ENCODE results near the gene APPBP2.
"Not testable (repeated sequence)": the region's sequence is repeated elsewhere in the genome, so short reads cannot be mapped to it uniquely, and the experiment has no call there.

Gene APPBP2

DNA sequence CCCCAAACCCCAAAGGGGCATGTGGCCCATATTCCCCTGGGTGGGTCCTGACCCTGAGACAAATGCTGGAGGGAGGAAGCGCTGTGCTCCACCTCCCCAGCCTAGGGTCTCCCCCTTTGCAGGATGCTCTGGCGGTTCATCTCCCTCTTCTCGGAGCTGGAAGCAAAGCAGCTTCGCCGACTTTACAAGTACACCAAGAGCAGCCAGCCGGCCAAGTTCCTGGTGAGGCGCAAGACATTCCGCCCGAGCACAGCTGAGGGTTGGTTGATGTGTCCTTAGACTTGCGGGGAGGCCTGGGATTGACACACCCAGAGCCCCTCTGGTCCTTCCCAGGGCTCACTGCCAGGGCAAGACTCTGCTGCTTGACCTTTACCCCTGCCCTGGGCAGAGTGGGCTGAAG, 99.4 kb downstream of the APPBP2 start:
- no peak overlapping the region for H3K4me3 ChIP-seq (ENCODE audit: low read depth, low read length)
- TF ChIP-seq, protein P1, sequence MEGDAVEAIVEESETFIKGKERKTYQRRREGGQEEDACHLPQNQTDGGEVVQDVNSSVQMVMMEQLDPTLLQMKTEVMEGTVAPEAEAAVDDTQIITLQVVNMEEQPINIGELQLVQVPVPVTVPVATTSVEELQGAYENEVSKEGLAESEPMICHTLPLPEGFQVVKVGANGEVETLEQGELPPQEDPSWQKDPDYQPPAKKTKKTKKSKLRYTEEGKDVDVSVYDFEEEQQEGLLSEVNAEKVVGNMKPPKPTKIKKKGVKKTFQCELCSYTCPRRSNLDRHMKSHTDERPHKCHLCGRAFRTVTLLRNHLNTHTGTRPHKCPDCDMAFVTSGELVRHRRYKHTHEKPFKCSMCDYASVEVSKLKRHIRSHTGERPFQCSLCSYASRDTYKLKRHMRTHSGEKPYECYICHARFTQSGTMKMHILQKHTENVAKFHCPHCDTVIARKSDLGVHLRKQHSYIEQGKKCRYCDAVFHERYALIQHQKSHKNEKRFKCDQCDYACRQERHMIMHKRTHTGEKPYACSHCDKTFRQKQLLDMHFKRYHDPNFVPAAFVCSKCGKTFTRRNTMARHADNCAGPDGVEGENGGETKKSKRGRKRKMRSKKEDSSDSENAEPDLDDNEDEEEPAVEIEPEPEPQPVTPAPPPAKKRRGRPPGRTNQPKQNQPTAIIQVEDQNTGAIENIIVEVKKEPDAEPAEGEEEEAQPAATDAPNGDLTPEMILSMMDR (IDR thresholded peaks at IDR 0.05; ENCODE audit: insufficient read depth, low read length, missing control alignments), result no peak
- POLR2A ChIA-PET, result no interaction called here
- no peak for DNase-seq (ENCODE audit: low read depth, low spot score)
- CTCF ChIA-PET, result interaction anchor here (0.7 to 1.2 kb wide), 2 partner anchors 10 to 196 kb away, joined by 3 read pairs; no protein-coding TSS in a partner anchor

DNA sequence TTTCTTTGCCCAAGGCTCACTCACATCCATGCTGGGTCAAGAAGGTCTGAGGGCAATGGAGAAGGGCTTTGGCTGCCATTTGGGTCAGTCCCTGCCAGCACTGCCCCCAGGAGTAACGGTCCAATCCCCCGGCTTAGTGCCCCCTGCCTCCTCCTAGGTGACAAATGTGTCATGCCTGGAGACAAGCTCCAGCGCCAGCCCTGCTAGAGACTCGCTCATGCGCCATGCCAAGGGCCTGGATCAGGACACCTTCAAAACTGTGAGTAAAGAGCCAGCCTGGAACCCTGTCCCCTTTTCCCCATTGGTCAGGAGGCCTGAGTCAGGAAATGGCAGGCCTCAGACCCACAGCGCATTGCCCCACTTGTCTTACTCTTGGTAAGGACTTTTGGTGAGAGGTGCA, 100.4 kb downstream of the APPBP2 start:
- TF ChIP-seq, protein P1 (IDR thresholded peaks at IDR 0.05; ENCODE audit: insufficient read depth, low read length, missing control alignments), result no peak
- DNase-seq (ENCODE audit: low read depth, low spot score), result no peak
- ChIA-PET POLR2A (no interaction called here), CTCF (interaction anchor here (1.5 to 3.1 kb wide), 2 partner anchors 21 to 212 kb away, joined by 4 to 7 read pairs; no protein-coding TSS in a partner anchor)
- H3K4me3 ChIP-seq (ENCODE audit: low read depth, low read length), result no peak overlapping the region

DNA sequence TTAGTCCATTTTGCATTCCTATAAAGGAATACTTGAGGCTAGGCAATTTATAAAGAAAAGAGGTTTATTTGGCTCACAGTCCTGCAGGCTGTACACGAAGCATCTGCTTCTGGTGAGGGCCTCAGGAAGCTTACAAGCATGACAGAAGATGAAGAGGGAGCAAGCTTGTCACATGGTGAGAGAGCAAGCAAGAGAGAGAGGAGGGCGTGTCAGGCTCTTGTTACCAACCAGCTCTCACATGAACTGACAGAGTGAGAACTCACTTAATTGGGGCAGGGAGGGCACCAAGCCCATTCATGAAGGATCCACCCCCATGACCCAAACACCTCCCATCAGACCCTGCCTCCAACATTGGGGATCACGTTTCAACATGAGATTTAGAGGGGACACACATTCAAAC, 102.2 kb downstream of the APPBP2 start:
- no peak overlapping the region for H3K4me3 ChIP-seq (ENCODE audit: low read depth, low read length)
- ChIA-PET CTCF (interaction anchor here (0.9 to 3.1 kb wide), 6 partner anchors 9 to 287 kb away, joined by 3 to 7 read pairs (median 3); no protein-coding TSS in a partner anchor), POLR2A (no interaction called here)
- TF ChIP-seq, protein P1 (IDR thresholded peaks at IDR 0.05; ENCODE audit: insufficient read depth, low read length, missing control alignments), result no peak
- DNase-seq (ENCODE audit: low read depth, low spot score), result no peak

DNA sequence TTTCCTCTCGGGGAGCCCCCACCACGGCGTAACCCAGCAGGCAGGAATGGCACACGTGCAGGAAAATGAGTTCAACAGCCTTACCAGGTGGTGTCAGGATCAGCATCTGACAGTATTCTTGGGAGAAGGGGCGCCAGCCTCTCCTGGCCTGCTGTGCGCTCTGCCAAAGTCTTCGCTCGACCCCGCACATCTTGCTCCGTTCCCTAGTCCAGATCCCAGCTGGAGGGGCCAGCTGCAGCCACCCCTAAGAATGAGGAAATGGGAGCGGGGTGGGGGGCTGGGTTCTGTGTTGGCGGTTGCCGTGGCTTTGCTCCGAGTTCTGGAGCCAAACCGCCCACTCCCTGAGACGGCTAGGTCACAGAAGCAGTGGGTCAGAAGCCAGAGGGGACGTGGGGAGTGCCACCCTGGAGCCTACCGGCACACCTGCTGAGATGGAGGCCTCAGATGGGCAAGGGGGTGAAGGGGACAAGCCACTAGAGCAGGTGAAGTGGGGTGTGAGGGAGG, 103.8 kb downstream of the APPBP2 start, which contains the start of gene CHCT1:
CHCT1 (plus strand) TSS at position 328 of the 504 bp plus-strand sequence; CDS start at position 432, 104 bp downstream.
- peak within 1 kb of the TSS; percentile 60 for H3K4me3 ChIP-seq (ENCODE audit: low read depth, low read length)
- no peak for DNase-seq (ENCODE audit: low read depth, low spot score)
- TF ChIP-seq, protein P1 (IDR thresholded peaks at IDR 0.05; ENCODE audit: insufficient read depth, low read length, missing control alignments), result no peak
- CTCF ChIA-PET, result interaction anchor here (1.0 to 1.8 kb wide), 3 partner anchors 8 to 219 kb away, joined by 3 to 18 read pairs (median 3); no protein-coding TSS in a partner anchor
- POLR2A ChIA-PET, result no interaction called here

DNA sequence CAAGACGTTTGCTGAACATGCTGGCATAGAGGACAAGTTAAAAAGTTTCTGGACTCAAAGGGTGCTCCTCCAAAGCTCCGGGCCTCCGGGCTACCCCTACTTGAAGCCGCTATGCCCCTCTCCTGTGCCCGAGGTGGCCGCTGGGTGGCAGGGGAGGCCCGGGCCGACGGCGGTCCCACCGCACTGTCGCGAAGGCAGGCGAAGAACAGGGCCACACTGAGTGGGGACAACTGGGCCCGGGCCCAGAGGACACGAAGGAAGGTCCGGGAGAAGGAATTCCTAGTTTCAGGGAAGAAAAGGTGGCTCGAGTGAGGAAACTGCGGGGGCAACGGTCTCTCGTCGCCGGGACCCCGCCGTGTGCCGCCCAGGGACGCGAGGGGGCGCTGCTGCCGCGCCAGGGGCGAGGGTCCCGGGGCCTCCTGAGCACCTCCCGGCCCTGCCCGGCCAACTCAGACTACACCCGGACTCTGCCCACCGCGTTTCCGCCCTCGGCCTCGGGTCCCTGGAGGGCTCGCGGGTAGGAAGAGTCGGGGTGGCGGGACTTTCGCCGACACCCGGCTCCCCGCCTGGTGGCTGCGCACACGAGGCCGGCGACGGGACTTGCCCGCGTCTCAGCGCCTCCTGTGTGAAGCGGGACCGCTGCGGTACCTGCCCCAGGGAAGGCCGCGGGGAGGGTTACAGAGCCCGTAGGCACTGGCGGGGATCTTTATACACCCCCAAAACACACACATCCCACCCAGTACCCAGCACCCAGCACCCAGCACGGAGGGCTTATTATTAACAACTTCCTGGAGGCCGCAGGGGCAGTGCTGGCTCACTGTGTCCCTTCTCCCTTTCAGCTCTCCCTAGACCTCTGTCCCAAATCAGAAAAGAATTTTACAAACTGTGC, 104.5 kb downstream of the APPBP2 start:
- peak overlapping the region; percentile 60 for H3K4me3 ChIP-seq (ENCODE audit: low read depth, low read length)
- no peak for DNase-seq (ENCODE audit: low read depth, low spot score)
- ChIA-PET CTCF (interaction anchor here (0.5 to 1.8 kb wide), 21 partner anchors 9 to 280 kb away, joined by 3 to 18 read pairs (median 4); no protein-coding TSS in a partner anchor), POLR2A (no interaction called here)
- TF ChIP-seq, protein P1 (IDR thresholded peaks at IDR 0.05; ENCODE audit: insufficient read depth, low read length, missing control alignments), result peak; percentile 84

DNA sequence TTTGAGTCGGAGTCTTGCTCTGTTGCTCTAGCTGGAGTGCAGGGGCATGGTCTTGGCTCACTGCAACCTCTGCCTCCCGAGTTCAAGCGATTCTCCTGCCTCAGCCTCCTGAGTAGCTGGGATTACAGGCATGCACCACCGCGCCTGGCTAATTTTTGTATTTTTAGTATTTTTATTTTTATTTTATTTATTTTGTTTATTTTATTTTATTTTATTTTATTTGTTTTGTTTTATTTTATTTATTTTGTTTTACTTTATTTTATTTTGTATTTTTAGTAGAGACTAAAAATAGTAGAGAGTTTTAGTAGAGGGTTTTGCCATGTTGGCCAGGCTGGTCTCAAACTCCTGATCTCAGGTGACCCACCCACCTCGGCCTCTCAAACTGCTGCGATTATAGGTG, 106.2 kb downstream of the APPBP2 start:
- CTCF ChIA-PET, result interaction anchor here (1.1 kb wide), 1 partner anchor 218 kb away, joined by 3 read pairs; no protein-coding TSS in a partner anchor
- H3K4me3 ChIP-seq (ENCODE audit: low read depth, low read length); DNase-seq (ENCODE audit: low read depth, low spot score); POLR2A ChIA-PET: not testable (repeated sequence)

DNA sequence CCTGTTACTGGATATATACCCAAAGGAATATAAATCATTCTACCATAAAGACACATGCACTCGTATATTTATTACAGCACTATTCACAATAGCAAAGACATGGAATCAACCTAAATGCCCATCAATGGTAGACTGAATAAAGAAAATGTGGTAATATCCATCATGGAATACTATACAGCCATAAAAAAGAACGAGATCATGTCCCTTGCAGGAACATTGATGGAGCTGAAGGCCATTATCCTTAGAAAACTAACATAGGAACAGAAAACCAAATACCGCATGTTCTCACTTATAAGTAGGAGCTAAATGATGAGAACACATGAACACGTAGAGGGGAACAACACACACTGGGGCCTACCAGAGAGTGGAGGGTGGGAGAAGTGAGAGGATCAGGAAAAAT, 107.0 kb downstream of the APPBP2 start:
- CTCF ChIA-PET, result interaction anchor here (0.7 to 1.2 kb wide), 5 partner anchors 9 to 220 kb away, joined by 3 to 4 read pairs (median 3); no protein-coding TSS in a partner anchor
- POLR2A ChIA-PET; H3K4me3 ChIP-seq (ENCODE audit: low read depth, low read length); DNase-seq (ENCODE audit: low read depth, low spot score): not testable (repeated sequence)
